ENCODE measurements around the gene NCKAP5.
"Not testable (repeated sequence)": the region's sequence is repeated elsewhere in the genome, so short reads cannot be mapped to it uniquely, and the experiment has no call there.

The NCKAP5 gene

GRCh38 chr2:132830321-132830827 lies 737.9 kb downstream of the NCKAP5 start:
- DNase-seq, result no peak

GRCh38 chr2:132825601-132826000 lies 742.7 kb downstream of the NCKAP5 start:
- DNase-seq, result no peak

GRCh38 chr2:132824716-132825115 lies 743.5 kb downstream of the NCKAP5 start:
- no peak for DNase-seq

- no peak for DNase-seq
Observed at GRCh38 chr2:132816234-132816633, 752.0 kb downstream of the NCKAP5 start.

- DNase-seq, result no peak
Observed at GRCh38 chr2:132815516-132815915, 752.7 kb downstream of the NCKAP5 start.

- DNase-seq, result no peak
Observed at GRCh38 chr2:132814651-132815050, 753.6 kb downstream of the NCKAP5 start.

- no peak for DNase-seq
Observed at GRCh38 chr2:132813422-132813821, 754.8 kb downstream of the NCKAP5 start.

GRCh38 chr2:132811148-132811915 lies 756.9 kb downstream of the NCKAP5 start:
- no peak for DNase-seq

GRCh38 chr2:132809962-132810361 lies 758.3 kb downstream of the NCKAP5 start:
- not testable (repeated sequence) for DNase-seq

GRCh38 chr2:132804051-132804450 lies 764.2 kb downstream of the NCKAP5 start:
- peak; percentile 59 for DNase-seq

GRCh38 chr2:132798341-132798740 lies 769.9 kb downstream of the NCKAP5 start:
- no peak for DNase-seq

- no peak for DNase-seq
Observed at GRCh38 chr2:132797556-132797955, 770.7 kb downstream of the NCKAP5 start.

- no peak for DNase-seq
Observed at GRCh38 chr2:132797071-132797470, 771.2 kb downstream of the NCKAP5 start.

GRCh38 chr2:132795220-132795619 lies 773.0 kb downstream of the NCKAP5 start:
- DNase-seq, result no peak

GRCh38 chr2:132793532-132793931 lies 774.7 kb downstream of the NCKAP5 start:
- no peak for DNase-seq

GRCh38 chr2:132790207-132790785 lies 778.0 kb downstream of the NCKAP5 start:
- no peak for DNase-seq

GRCh38 chr2:132789066-132789465 lies 779.2 kb downstream of the NCKAP5 start:
- DNase-seq, result no peak

GRCh38 chr2:132788310-132788838 lies 779.9 kb downstream of the NCKAP5 start:
- no peak for DNase-seq

GRCh38 chr2:132783883-132784282 lies 784.4 kb downstream of the NCKAP5 start:
- no peak for DNase-seq

GRCh38 chr2:132782176-132782783 lies 786.0 kb downstream of the NCKAP5 start:
- no peak for DNase-seq

GRCh38 chr2:132780651-132781050 lies 787.6 kb downstream of the NCKAP5 start:
- DNase-seq, result no peak

GRCh38 chr2:132779206-132779721 lies 789.0 kb downstream of the NCKAP5 start:
- DNase-seq, result no peak

- no peak for DNase-seq
Observed at GRCh38 chr2:132776287-132776686, 792.0 kb downstream of the NCKAP5 start.

GRCh38 chr2:132774189-132774588 lies 794.1 kb downstream of the NCKAP5 start:
- DNase-seq, result no peak

All from NCI-H1092 treated with DMSO at 0.1 percent for 48 hours (cell line).